HepG2 (cell line): ENCODE data around the gene OPALIN. TPM values are rescaled to one million over a fixed set of nuclear protein-coding genes. Genes with fewer than 3 reads are reported as not detected.

Experiments used
- ATAC-seq: fragments of 200-7000 bp; cut with Tn5 transposase; 3 replicates; pipeline ENCODE4 v1.9.1; 2020; ENCODE audit warnings: mild to moderate bottlenecking, moderate library complexity
- BruUV-seq: library from RNA; stranded (reverse); fragments of 400-500 nt; replicated peaks from 2 replicates; lab custom pipeline; 2021; lab: Mats Ljungman, UMichigan
- CTCF ChIA-PET: fragments of 300-600 bp; formaldehyde crosslinking; extraction: SDS; loops from one replicate; lab custom pipeline; 2021; ENCODE audit warnings: low total read pairs, inconsistent platforms, low intra/inter-chr PET ratio; lab: Yijun Ruan, JAX
- POLR2A ChIA-PET: fragments of 350-600 bp; sonication (Branson Sonifier 250); formaldehyde crosslinking; loops from one replicate; lab custom pipeline; 2020; ENCODE audit warnings: antibody characterized with exemption, inconsistent platforms; lab: Yijun Ruan, JAX
- DNase-seq: peaks from one replicate; pipeline ENCODE4 v3.0.0-alpha.2; 2015; ENCODE audit warnings: low spot score
- FAIRE-seq: peaks from 3 replicates; lab custom pipeline; 2011; peaks lifted over from hg19 to GRCh38; lab: Jason Lieb, UNC
- H2AFZ ChIP-seq: one replicate; pipeline ENCODE4 v1.6.1; 2011; ENCODE audit warnings: low read length, inconsistent platforms
- H3K27ac ChIP-seq: fragments of 300-600 bp; 3 replicates; pipeline ENCODE4 v1.8.0; 2011; ENCODE audit warnings: mixed run types, mild to moderate bottlenecking, mixed read lengths, low read length, inconsistent platforms; ENCODE audit not compliant: insufficient read depth; ENCODE audit errors: extremely low read length
- H3K27me3 ChIP-seq, 2 experiments: fragments of 200-600 bp in 1 of 2; 2 replicates in 1 of 2; 3 replicates in 1 of 2; pipeline versions ENCODE4 v1.6.0 to v1.8.0; 2011; ENCODE audit warnings: low read length in 2 of 2, mild to moderate bottlenecking in 2 of 2, moderate library complexity in 2 of 2, inconsistent platforms in 1 of 2; ENCODE audit not compliant: insufficient read depth in 2 of 2, control insufficient read depth in 1 of 2
- H3K36me3 ChIP-seq, 2 experiments: fragments of 200-600 bp in 1 of 2; replicated peaks in 1 of 2; 2 replicates in 1 of 2; 3 replicates in 1 of 2; pipeline versions ENCODE4 v1.5.1 to v1.8.0; 2011; ENCODE audit warnings: low read length in 2 of 2, inconsistent platforms in 1 of 2; ENCODE audit not compliant: insufficient read depth in 2 of 2, control insufficient read depth in 1 of 2
- H3K4me1 ChIP-seq: 2 replicates; pipeline ENCODE4 v1.5.1; 2012; ENCODE audit warnings: low read length, inconsistent platforms; ENCODE audit not compliant: insufficient read depth
- H3K4me2 ChIP-seq: 2 replicates; pipeline ENCODE4 v1.6.0; 2011; ENCODE audit warnings: low read depth, low read length, inconsistent platforms
- H3K4me3 ChIP-seq, 3 experiments: fragments of 200-600 bp in 1 of 3; sonication (generic), shearing (Covaris generic) in 1 of 3; replicated peaks in 1 of 3; 2 replicates each; pipeline ENCODE4 v1.5.1; 2011 to 2016; ENCODE audit warnings: low read length in 3 of 3, inconsistent platforms in 2 of 3, low read depth in 2 of 3, mild to moderate bottlenecking in 2 of 3, control low read depth in 1 of 3, mixed read lengths in 1 of 3; ENCODE audit not compliant: insufficient read depth in 1 of 3
- H3K79me2 ChIP-seq: one replicate; pipeline ENCODE4 v1.6.1; 2011; ENCODE audit warnings: low read length, inconsistent platforms; ENCODE audit not compliant: insufficient read depth
- H3K9ac ChIP-seq: 2 replicates; pipeline ENCODE4 v1.6.0; 2011; ENCODE audit warnings: mild to moderate bottlenecking, low read depth, low read length, inconsistent platforms; ENCODE audit not compliant: insufficient read depth
- H3K9me3 ChIP-seq: 2 replicates; pipeline ENCODE4 v1.5.1; 2012; ENCODE audit warnings: mild to moderate bottlenecking, low read length
- H4K20me1 ChIP-seq: 2 replicates; pipeline ENCODE4 v1.6.0; 2011; ENCODE audit warnings: inconsistent platforms, mild to moderate bottlenecking, low read length, moderate library complexity; ENCODE audit not compliant: insufficient read depth
- AKAP8 ChIP-seq: sonication (generic); formaldehyde crosslinking; IDR thresholded peaks from 2 replicates; pipeline ENCODE4 v1.5.1; 2020; ENCODE audit warnings: mild to moderate bottlenecking, missing genetic modification reagents
- CAMTA2 ChIP-seq: sonication (generic); formaldehyde crosslinking; IDR thresholded peaks from 2 replicates; pipeline ENCODE4 v1.4.0; 2020; ENCODE audit warnings: mild to moderate bottlenecking, missing genetic modification reagents, borderline replicate concordance
- CENPX ChIP-seq: sonication (generic); formaldehyde crosslinking; IDR thresholded peaks from 2 replicates; pipeline ENCODE4 v1.9.0; 2021; ENCODE audit warnings: mild to moderate bottlenecking, missing genetic modification reagents, moderate library complexity
- CHD2 ChIP-seq: IDR thresholded peaks from 2 replicates; pipeline ENCODE4 v1.6.1; 2011; ENCODE audit warnings: low read depth, low read length, improper control_type of control experiment
- DPF2 ChIP-seq: sonication (generic); formaldehyde crosslinking; IDR thresholded peaks from 2 replicates; pipeline ENCODE4 v1.4.0; 2020; ENCODE audit warnings: mild to moderate bottlenecking, low read depth, missing genetic modification reagents, borderline replicate concordance
- ELF4 ChIP-seq: sonication (generic); formaldehyde crosslinking; IDR thresholded peaks from 2 replicates; pipeline ENCODE4 v1.5.0; 2020; ENCODE audit warnings: missing genetic modification reagents, mild to moderate bottlenecking, moderate library complexity, borderline replicate concordance
- IKZF1 ChIP-seq: fragments of 450-650 bp; IDR thresholded peaks from 2 replicates; pipeline ENCODE4 v1.7.1; 2016
- MAFK ChIP-seq, 2 experiments: IDR thresholded peaks in 1 of 2; conservative IDR thresholded peaks in 1 of 2; 2 replicates each; pipeline ENCODE4 v1.6.1; 2011; ENCODE audit warnings: improper control_type of control experiment in 2 of 2, low read length in 2 of 2
- MXD4 ChIP-seq: IDR thresholded peaks from 2 replicates; pipeline ENCODE4 v1.6.1; 2016; ENCODE audit warnings: mild to moderate bottlenecking, missing biosample characterization, missing genetic modification reagents
- ZNF20 ChIP-seq: sonication (generic); formaldehyde crosslinking; IDR thresholded peaks from 2 replicates; pipeline ENCODE4 v1.4.0; 2020; ENCODE audit warnings: mild to moderate bottlenecking, moderate library complexity, missing genetic modification reagents
- ZNF256 ChIP-seq: sonication (generic); formaldehyde crosslinking; conservative IDR thresholded peaks from 2 replicates; pipeline ENCODE4 v1.4.0; 2020; ENCODE audit warnings: missing genetic modification reagents
- ZNF362 ChIP-seq: sonication (generic); formaldehyde crosslinking; IDR thresholded peaks from 2 replicates; pipeline ENCODE4 v1.4.0; 2020; ENCODE audit warnings: missing genetic modification reagents, mild to moderate bottlenecking, borderline replicate concordance
- ZNF879 ChIP-seq: sonication (generic); formaldehyde crosslinking; IDR thresholded peaks from 2 replicates; pipeline ENCODE4 v1.8.1; 2023; ENCODE audit warnings: missing genetic modification reagents
- ZSCAN22 ChIP-seq: sonication (generic); formaldehyde crosslinking; IDR thresholded peaks from 2 replicates; pipeline ENCODE4 v1.4.0; 2020; ENCODE audit warnings: mild to moderate bottlenecking, missing genetic modification reagents
- WGBS: methylation state at CpG from one replicate; pipeline ENCODE4 v1.1.6; 2017; ENCODE audit warnings: low lambda C conversion rate; 5-methylcytosine and 5-hydroxymethylcytosine counted together
- in situ Hi-C: cut with HindIII; loops from 2 replicates; pipeline ENCODE4 v1.10.0; 2017; ENCODE audit warnings: low pct_unique_long_range_greater_than_20kb; ENCODE audit not compliant: extremely low pct_ligation_motif_present
- intact Hi-C: fragments of 100-400 bp; cut with micrococcal nuclease; formaldehyde crosslinking; loops from one replicate; pipeline ENCODE4 v1.10.0; 2022; ENCODE audit not compliant: unreplicated experiment
- polyA plus RNA-seq, 8 experiments: library from polyadenylated mRNA; depleted of rRNA in 3 of 8; stranded (reverse) in 7 of 8; unstranded in 1 of 8; fragments of >200 nt; fragmentation: Illumina TruSeq in 4 of 8; extraction: Trizol in 4 of 8; gene quantifications; 2 replicates each; pipeline versions ENCODE4 v1.2.1 to v1.2.3, GENCODE V29; 2011 to 2016; ENCODE audit warnings: low read depth in 4 of 8, missing spikeins in 1 of 8, mixed read lengths in 1 of 8; ENCODE audit not compliant: insufficient read depth in 1 of 8
- total RNA-seq, 5 experiments: library from RNA; depleted of rRNA; stranded (reverse); fragments of >200 nt; fragmentation: Illumina TruSeq; extraction: Trizol; gene quantifications; 2 replicates each; pipeline ENCODE4 v1.2.3, GENCODE V29; 2016; ENCODE audit warnings: low read depth in 1 of 5
- TF ChIP-seq, protein P1 (sequence below), 2 experiments: sonication (generic) in 1 of 2; formaldehyde crosslinking in 1 of 2; IDR thresholded peaks; 2 replicates each; pipeline versions ENCODE4 v1.6.1 to v1.9.0; 2014 to 2022; ENCODE audit warnings: antibody characterized with exemption in 1 of 2, borderline replicate concordance in 1 of 2, inconsistent platforms in 1 of 2, low read depth in 1 of 2, missing genetic modification reagents in 1 of 2
- TF ChIP-seq, protein P2 (sequence below): sonication (generic); formaldehyde crosslinking; IDR thresholded peaks from 2 replicates; pipeline ENCODE4 v1.5.1; 2020; ENCODE audit warnings: missing genetic modification reagents, mild to moderate bottlenecking, borderline replicate concordance

The OPALIN gene
- total and polyA plus RNA-seq, 2 of the 13 experiments (the other 11 are each of a cell fraction or from before 2014, with no cell fraction given), result not detected

DNA sequence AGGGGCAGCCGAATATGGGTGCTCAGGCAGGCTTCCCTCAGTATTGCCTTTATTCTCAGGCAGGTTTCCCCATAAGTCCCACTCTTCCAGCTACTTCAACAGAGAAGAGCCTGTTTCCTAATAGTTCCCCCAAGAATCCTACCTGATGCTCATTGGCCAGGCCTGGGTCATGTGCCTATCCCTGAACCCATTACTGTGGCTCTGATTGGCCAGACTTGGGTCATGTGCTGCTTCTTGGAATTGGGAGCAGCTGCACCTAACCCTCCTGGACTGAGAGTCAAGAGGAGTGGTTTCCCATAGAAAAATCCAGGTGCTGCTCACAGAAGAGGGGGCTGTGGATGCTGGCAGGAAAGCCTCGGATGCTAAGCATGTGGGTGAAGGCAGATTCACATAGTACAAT, 21.7 kb downstream of the OPALIN start:
- TF ChIP-seq ZNF362 (CRISPR knock-in tag) (no peak), CHD2 (no peak), ZNF879 (CRISPR knock-in tag) (no peak), DPF2 (CRISPR knock-in tag) (no peak), ZNF256 (CRISPR knock-in tag) (no peak), ELF4 (CRISPR knock-in tag) (no peak), MXD4 (CRISPR knock-in tag) (no peak), ZSCAN22 (CRISPR knock-in tag) (no peak), CAMTA2 (CRISPR knock-in tag) (no peak), MAFK (conservative IDR thresholded peaks at IDR 0.05 in 1 of 2, IDR thresholded peaks at IDR 0.05 in 1 of 2; ENCODE audit: low read length in 2 of 2) (no peak), CENPX (CRISPR knock-in tag) (no peak), ZNF20 (CRISPR knock-in tag) (no peak), AKAP8 (CRISPR knock-in tag) (no peak), IKZF1 (no peak)
- TF ChIP-seq, protein P1, sequence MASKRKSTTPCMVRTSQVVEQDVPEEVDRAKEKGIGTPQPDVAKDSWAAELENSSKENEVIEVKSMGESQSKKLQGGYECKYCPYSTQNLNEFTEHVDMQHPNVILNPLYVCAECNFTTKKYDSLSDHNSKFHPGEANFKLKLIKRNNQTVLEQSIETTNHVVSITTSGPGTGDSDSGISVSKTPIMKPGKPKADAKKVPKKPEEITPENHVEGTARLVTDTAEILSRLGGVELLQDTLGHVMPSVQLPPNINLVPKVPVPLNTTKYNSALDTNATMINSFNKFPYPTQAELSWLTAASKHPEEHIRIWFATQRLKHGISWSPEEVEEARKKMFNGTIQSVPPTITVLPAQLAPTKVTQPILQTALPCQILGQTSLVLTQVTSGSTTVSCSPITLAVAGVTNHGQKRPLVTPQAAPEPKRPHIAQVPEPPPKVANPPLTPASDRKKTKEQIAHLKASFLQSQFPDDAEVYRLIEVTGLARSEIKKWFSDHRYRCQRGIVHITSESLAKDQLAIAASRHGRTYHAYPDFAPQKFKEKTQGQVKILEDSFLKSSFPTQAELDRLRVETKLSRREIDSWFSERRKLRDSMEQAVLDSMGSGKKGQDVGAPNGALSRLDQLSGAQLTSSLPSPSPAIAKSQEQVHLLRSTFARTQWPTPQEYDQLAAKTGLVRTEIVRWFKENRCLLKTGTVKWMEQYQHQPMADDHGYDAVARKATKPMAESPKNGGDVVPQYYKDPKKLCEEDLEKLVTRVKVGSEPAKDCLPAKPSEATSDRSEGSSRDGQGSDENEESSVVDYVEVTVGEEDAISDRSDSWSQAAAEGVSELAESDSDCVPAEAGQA (IDR thresholded peaks at IDR 0.05; ENCODE audit: low read depth), result no peak
- TF ChIP-seq, protein P1 (CRISPR knock-in tag; IDR thresholded peaks at IDR 0.05; ENCODE audit: borderline replicate concordance), result no peak
- TF ChIP-seq, protein P2, sequence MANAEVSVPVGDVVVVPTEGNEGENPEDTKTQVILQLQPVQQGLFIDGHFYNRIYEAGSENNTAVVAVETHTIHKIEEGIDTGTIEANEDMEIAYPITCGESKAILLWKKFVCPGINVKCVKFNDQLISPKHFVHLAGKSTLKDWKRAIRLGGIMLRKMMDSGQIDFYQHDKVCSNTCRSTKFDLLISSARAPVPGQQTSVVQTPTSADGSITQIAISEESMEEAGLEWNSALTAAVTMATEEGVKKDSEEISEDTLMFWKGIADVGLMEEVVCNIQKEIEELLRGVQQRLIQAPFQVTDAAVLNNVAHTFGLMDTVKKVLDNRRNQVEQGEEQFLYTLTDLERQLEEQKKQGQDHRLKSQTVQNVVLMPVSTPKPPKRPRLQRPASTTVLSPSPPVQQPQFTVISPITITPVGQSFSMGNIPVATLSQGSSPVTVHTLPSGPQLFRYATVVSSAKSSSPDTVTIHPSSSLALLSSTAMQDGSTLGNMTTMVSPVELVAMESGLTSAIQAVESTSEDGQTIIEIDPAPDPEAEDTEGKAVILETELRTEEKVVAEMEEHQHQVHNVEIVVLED, result no peak
- TF ChIP-seq, all 625 proteins: peak for 0
- H3K9ac ChIP-seq, result no peak overlapping the region
- no peak for DNase-seq
- no peak for ATAC-seq
- BruUV-seq, result no TSS peak
- H3K4me2 ChIP-seq, result no peak overlapping the region
- H3K27me3 ChIP-seq, result 0 out of 5 replicates have a peak, but pooled peaks cover 0 to 4% of the 10 kb centered on the region in 2 experiments
- in situ Hi-C loops (loop anchor here (5.0 kb wide), 1 partner anchor 320 kb away; no protein-coding TSS in a partner anchor), intact Hi-C loops (no loop called here)
- H3K36me3 ChIP-seq, result no peaks in the 10 kb centered on the region
- no peak overlapping the region for H2AFZ ChIP-seq
- no peaks in the 10 kb centered on the region for H3K9me3 ChIP-seq
- H3K79me2 ChIP-seq, result no peaks in the 10 kb centered on the region
- WGBS, result 55% methylated on average over 2 of the region's 2 CpGs
- H3K4me1 ChIP-seq, result peaks cover 7% of the 10 kb centered on the region
- H3K27ac ChIP-seq, result no peak overlapping the region
- no peak for FAIRE-seq
- CTCF ChIA-PET, result no interaction called here
- H4K20me1 ChIP-seq, result no peaks in the 10 kb centered on the region
- POLR2A ChIA-PET, result no interaction called here
- H3K4me3 ChIP-seq, result no peak overlapping the region
